ENCODE measurements around the gene LYPD3.

LYPD3 gene

GRCh38 chr19:43489310-43489709, 23.9 kb upstream of the LYPD3 start:
- H3K9me3 ChIP-seq (ENCODE audit: control insufficient read depth, low read length): no peaks in the 10 kb centered on the region
- H3K4me1 ChIP-seq (ENCODE audit: control insufficient read depth, insufficient read depth, low read length, poor library complexity, severe bottlenecking): no peaks in the 10 kb centered on the region
- no peak overlapping the region for H3K4me3 ChIP-seq (ENCODE audit: insufficient read depth, low read depth, low read length, poor library complexity, severe bottlenecking)
- DNase-seq: no peak
- H3K36me3 ChIP-seq (ENCODE audit: control insufficient read depth, insufficient read depth, low read length): peaks cover 5% of the 10 kb centered on the region
- no peaks in the 10 kb centered on the region for H3K27me3 ChIP-seq (replicated peaks; ENCODE audit: control insufficient read depth, insufficient read depth, low read length, poor library complexity, severe bottlenecking)
- H3K27ac ChIP-seq (ENCODE audit: insufficient read depth, low read length, poor library complexity, severe bottlenecking): no peak overlapping the region

GRCh38 chr19:43488179-43488578, 22.8 kb upstream of the LYPD3 start:
- H3K4me1 ChIP-seq (ENCODE audit: control insufficient read depth, insufficient read depth, low read length, poor library complexity, severe bottlenecking): no peaks in the 10 kb centered on the region

GRCh38 chr19:43486412-43486811, 21.0 kb upstream of the LYPD3 start:
- DNase-seq: no peak
- H3K4me3 ChIP-seq (ENCODE audit: insufficient read depth, low read depth, low read length, poor library complexity, severe bottlenecking): no peak overlapping the region
- H3K9me3 ChIP-seq (ENCODE audit: control insufficient read depth, low read length): no peaks in the 10 kb centered on the region
- no peaks in the 10 kb centered on the region for H3K36me3 ChIP-seq (ENCODE audit: control insufficient read depth, insufficient read depth, low read length)
- no peak overlapping the region for H3K27ac ChIP-seq (ENCODE audit: insufficient read depth, low read length, poor library complexity, severe bottlenecking)
- no peaks in the 10 kb centered on the region for H3K27me3 ChIP-seq (replicated peaks; ENCODE audit: control insufficient read depth, insufficient read depth, low read length, poor library complexity, severe bottlenecking)
- no peaks in the 10 kb centered on the region for H3K4me1 ChIP-seq (ENCODE audit: control insufficient read depth, insufficient read depth, low read length, poor library complexity, severe bottlenecking)

More at GRCh38 chr19:43488179-43488578, 22.8 kb upstream of the LYPD3 start:
- DNase-seq: no peak
- no peaks in the 10 kb centered on the region for H3K9me3 ChIP-seq (ENCODE audit: control insufficient read depth, low read length)
- H3K27me3 ChIP-seq (replicated peaks; ENCODE audit: control insufficient read depth, insufficient read depth, low read length, poor library complexity, severe bottlenecking): no peaks in the 10 kb centered on the region
- H3K4me3 ChIP-seq (ENCODE audit: insufficient read depth, low read depth, low read length, poor library complexity, severe bottlenecking): no peak overlapping the region
- H3K36me3 ChIP-seq (ENCODE audit: control insufficient read depth, insufficient read depth, low read length): no peaks in the 10 kb centered on the region
- H3K27ac ChIP-seq (ENCODE audit: insufficient read depth, low read length, poor library complexity, severe bottlenecking): no peak overlapping the region

GRCh38 chr19:43485951-43486350, 20.5 kb upstream of the LYPD3 start:
- Histone ChIP-seq H3K27ac (ENCODE audit: insufficient read depth, low read length, poor library complexity, severe bottlenecking) (no peak overlapping the region), H3K36me3 (ENCODE audit: control insufficient read depth, insufficient read depth, low read length) (no peaks in the 10 kb centered on the region), H3K9me3 (ENCODE audit: control insufficient read depth, low read length) (no peaks in the 10 kb centered on the region), H3K4me1 (ENCODE audit: control insufficient read depth, insufficient read depth, low read length, poor library complexity, severe bottlenecking) (no peaks in the 10 kb centered on the region), H3K4me3 (ENCODE audit: insufficient read depth, low read depth, low read length, poor library complexity, severe bottlenecking) (no peak overlapping the region), H3K27me3 (replicated peaks; ENCODE audit: control insufficient read depth, insufficient read depth, low read length, poor library complexity, severe bottlenecking) (no peaks in the 10 kb centered on the region)
- no peak for DNase-seq

- Histone ChIP-seq H3K36me3 (ENCODE audit: control insufficient read depth, insufficient read depth, low read length) (peaks cover 4% of the 10 kb centered on the region), H3K4me3 (ENCODE audit: insufficient read depth, low read depth, low read length, poor library complexity, severe bottlenecking) (no peak overlapping the region), H3K27me3 (replicated peaks; ENCODE audit: control insufficient read depth, insufficient read depth, low read length, poor library complexity, severe bottlenecking) (no peaks in the 10 kb centered on the region), H3K4me1 (ENCODE audit: control insufficient read depth, insufficient read depth, low read length, poor library complexity, severe bottlenecking) (no peaks in the 10 kb centered on the region), H3K27ac (ENCODE audit: insufficient read depth, low read length, poor library complexity, severe bottlenecking) (no peak overlapping the region), H3K9me3 (ENCODE audit: control insufficient read depth, low read length) (no peaks in the 10 kb centered on the region)
- DNase-seq: no peak
These were observed 17.9 kb upstream of the LYPD3 start for GRCh38 chr19:43483281-43483680.

GRCh38 chr19:43482193-43482592, 16.8 kb upstream of the LYPD3 start:
- DNase-seq: no peak
- H3K9me3 ChIP-seq (ENCODE audit: control insufficient read depth, low read length): no peaks in the 10 kb centered on the region
- no peaks in the 10 kb centered on the region for H3K27me3 ChIP-seq (replicated peaks; ENCODE audit: control insufficient read depth, insufficient read depth, low read length, poor library complexity, severe bottlenecking)
- H3K4me1 ChIP-seq (ENCODE audit: control insufficient read depth, insufficient read depth, low read length, poor library complexity, severe bottlenecking): no peaks in the 10 kb centered on the region
- no peak overlapping the region for H3K27ac ChIP-seq (ENCODE audit: insufficient read depth, low read length, poor library complexity, severe bottlenecking)
- H3K4me3 ChIP-seq (ENCODE audit: insufficient read depth, low read depth, low read length, poor library complexity, severe bottlenecking): no peak overlapping the region
- H3K36me3 ChIP-seq (ENCODE audit: control insufficient read depth, insufficient read depth, low read length): peaks cover 9% of the 10 kb centered on the region

GRCh38 chr19:43481701-43482100, 16.3 kb upstream of the LYPD3 start:
- Histone ChIP-seq H3K4me3 (ENCODE audit: insufficient read depth, low read depth, low read length, poor library complexity, severe bottlenecking) (no peak overlapping the region), H3K36me3 (ENCODE audit: control insufficient read depth, insufficient read depth, low read length) (peaks cover 9% of the 10 kb centered on the region), H3K4me1 (ENCODE audit: control insufficient read depth, insufficient read depth, low read length, poor library complexity, severe bottlenecking) (no peaks in the 10 kb centered on the region), H3K27ac (ENCODE audit: insufficient read depth, low read length, poor library complexity, severe bottlenecking) (no peak overlapping the region), H3K27me3 (replicated peaks; ENCODE audit: control insufficient read depth, insufficient read depth, low read length, poor library complexity, severe bottlenecking) (no peaks in the 10 kb centered on the region), H3K9me3 (ENCODE audit: control insufficient read depth, low read length) (no peaks in the 10 kb centered on the region)
- DNase-seq: no peak

GRCh38 chr19:43480574-43480973, 15.2 kb upstream of the LYPD3 start:
- H3K27me3 ChIP-seq (replicated peaks; ENCODE audit: control insufficient read depth, insufficient read depth, low read length, poor library complexity, severe bottlenecking): no peaks in the 10 kb centered on the region
- DNase-seq: no peak
- no peaks in the 10 kb centered on the region for H3K9me3 ChIP-seq (ENCODE audit: control insufficient read depth, low read length)
- peaks cover 5% of the 10 kb centered on the region for H3K4me1 ChIP-seq (ENCODE audit: control insufficient read depth, insufficient read depth, low read length, poor library complexity, severe bottlenecking)
- H3K27ac ChIP-seq (ENCODE audit: insufficient read depth, low read length, poor library complexity, severe bottlenecking): no peak overlapping the region
- peaks cover 9% of the 10 kb centered on the region for H3K36me3 ChIP-seq (ENCODE audit: control insufficient read depth, insufficient read depth, low read length)
- no peak overlapping the region for H3K4me3 ChIP-seq (ENCODE audit: insufficient read depth, low read depth, low read length, poor library complexity, severe bottlenecking)

- peaks cover 9% of the 10 kb centered on the region for H3K36me3 ChIP-seq (ENCODE audit: control insufficient read depth, insufficient read depth, low read length)
- no peaks in the 10 kb centered on the region for H3K27me3 ChIP-seq (replicated peaks; ENCODE audit: control insufficient read depth, insufficient read depth, low read length, poor library complexity, severe bottlenecking)
- H3K27ac ChIP-seq (ENCODE audit: insufficient read depth, low read length, poor library complexity, severe bottlenecking): no peak overlapping the region
- H3K4me1 ChIP-seq (ENCODE audit: control insufficient read depth, insufficient read depth, low read length, poor library complexity, severe bottlenecking): peaks cover 8% of the 10 kb centered on the region
- DNase-seq: no peak
- H3K4me3 ChIP-seq (ENCODE audit: insufficient read depth, low read depth, low read length, poor library complexity, severe bottlenecking): no peak overlapping the region
- H3K9me3 ChIP-seq (ENCODE audit: control insufficient read depth, low read length): no peaks in the 10 kb centered on the region
These were observed 14.7 kb upstream of the LYPD3 start for GRCh38 chr19:43479961-43480561.

- no peaks in the 10 kb centered on the region for H3K27me3 ChIP-seq (replicated peaks; ENCODE audit: control insufficient read depth, insufficient read depth, low read length, poor library complexity, severe bottlenecking)
- H3K4me3 ChIP-seq (ENCODE audit: insufficient read depth, low read depth, low read length, poor library complexity, severe bottlenecking): no peak overlapping the region
These were observed 13.8 kb upstream of the LYPD3 start for GRCh38 chr19:43479226-43479625.

More at GRCh38 chr19:43479226-43479625, 13.8 kb upstream of the LYPD3 start:
- Histone ChIP-seq H3K4me1 (ENCODE audit: control insufficient read depth, insufficient read depth, low read length, poor library complexity, severe bottlenecking) (peaks cover 14% of the 10 kb centered on the region), H3K36me3 (ENCODE audit: control insufficient read depth, insufficient read depth, low read length) (peaks cover 9% of the 10 kb centered on the region), H3K27ac (ENCODE audit: insufficient read depth, low read length, poor library complexity, severe bottlenecking) (no peak overlapping the region), H3K9me3 (ENCODE audit: control insufficient read depth, low read length) (no peaks in the 10 kb centered on the region)
- no peak for DNase-seq
